ENCODE measurements around the gene ARAP1. TPM values are rescaled to one million over a fixed set of nuclear protein-coding genes. Genes with fewer than 3 reads are reported as not detected.

Gene ARAP1
- total RNA-seq, 2 donors from 2014 or later = 102 to 121 TPM

GRCh38 chr11:72693271-72693968, 58.8 kb downstream of the ARAP1 start:
- no peaks in the 10 kb centered on the region for H3K9me3 Mint-ChIP-seq
- peak overlapping the region in 1 of 2 donors; percentile 8 for H3K27ac Mint-ChIP-seq
- ATAC-seq (no peak), DNase-seq (ENCODE audit: low spot score in 2 of 2) (no peak)
- peaks cover 0 to 6% of the 10 kb centered on the region in 2 donors for H3K36me3 Mint-ChIP-seq

GRCh38 chr11:72692498-72693237, 59.5 kb downstream of the ARAP1 start:
- Mint-ChIP-seq H3K27ac (peak overlapping the region; percentile 47 to 50), H3K36me3 (peaks cover 0 to 6% of the 10 kb centered on the region in 2 donors), H3K9me3 (no peaks in the 10 kb centered on the region)
- ATAC-seq (no peak), DNase-seq (ENCODE audit: low spot score in 2 of 2) (no peak)

- H3K9me3 Mint-ChIP-seq = no peaks in the 10 kb centered on the region
- peak overlapping the region in 1 of 2 donors; percentile 62 for H3K27ac Mint-ChIP-seq
- DNase-seq (ENCODE audit: low spot score in 2 of 2) (no peak), ATAC-seq (no peak)
- peaks cover 0 to under 1% of the 10 kb centered on the region in 2 donors for H3K36me3 Mint-ChIP-seq
These were observed 62.0 kb downstream of the ARAP1 start for GRCh38 chr11:72690166-72690565.

- Mint-ChIP-seq H3K36me3 (no peaks in the 10 kb centered on the region), H3K9me3 (no peaks in the 10 kb centered on the region), H3K27ac (peak overlapping the region in 1 of 2 donors; percentile 72)
- DNase-seq (ENCODE audit: low spot score in 2 of 2) = no peak
- ATAC-seq = no peak
These were observed 63.3 kb downstream of the ARAP1 start for GRCh38 chr11:72688929-72689328.

GRCh38 chr11:72688486-72688885, 63.7 kb downstream of the ARAP1 start:
- ATAC-seq (no peak), DNase-seq (ENCODE audit: low spot score in 2 of 2) (no peak)
- Mint-ChIP-seq H3K27ac (peak overlapping the region; percentile 19 to 81), H3K36me3 (no peaks in the 10 kb centered on the region), H3K9me3 (no peaks in the 10 kb centered on the region)

GRCh38 chr11:72687326-72687725, 64.9 kb downstream of the ARAP1 start:
- H3K27ac Mint-ChIP-seq = peak overlapping the region; percentile 79 to 90
- DNase-seq (ENCODE audit: low spot score in 2 of 2) (no peak), ATAC-seq (no peak)
- H3K9me3 Mint-ChIP-seq = no peaks in the 10 kb centered on the region
- no peaks in the 10 kb centered on the region for H3K36me3 Mint-ChIP-seq

- no peak for DNase-seq (ENCODE audit: low spot score in 2 of 2)
- no peaks in the 10 kb centered on the region for H3K9me3 Mint-ChIP-seq
- H3K36me3 Mint-ChIP-seq = no peaks in the 10 kb centered on the region
- peak; percentile 14 to 19 for ATAC-seq
- H3K27ac Mint-ChIP-seq = peak overlapping the region; percentile 79 to 90
These were observed 65.5 kb downstream of the ARAP1 start for GRCh38 chr11:72686639-72687220.

GRCh38 chr11:72685560-72686480, 66.4 kb downstream of the ARAP1 start:
- DNase-seq (ENCODE audit: low spot score in 2 of 2) (peak in 1 of 2 donors; percentile 77), ATAC-seq (peak; percentile 63 to 85)
- Mint-ChIP-seq H3K36me3 (no peaks in the 10 kb centered on the region), H3K27ac (peak overlapping the region; percentile 79 to 90), H3K9me3 (no peaks in the 10 kb centered on the region)

GRCh38 chr11:72684236-72684912, 67.8 kb downstream of the ARAP1 start:
- Mint-ChIP-seq H3K9me3 (no peaks in the 10 kb centered on the region), H3K27ac (no peak overlapping the region), H3K36me3 (no peaks in the 10 kb centered on the region)
- ATAC-seq (peak; percentile 56 to 60), DNase-seq (ENCODE audit: low spot score in 2 of 2) (peak; percentile 65 to 68)

GRCh38 chr11:72683782-72684200, 68.4 kb downstream of the ARAP1 start:
- ATAC-seq (peak; percentile 45 to 46), DNase-seq (ENCODE audit: low spot score in 2 of 2) (peak; percentile 69 to 83)
- Mint-ChIP-seq H3K9me3 (no peaks in the 10 kb centered on the region), H3K36me3 (no peaks in the 10 kb centered on the region), H3K27ac (peak overlapping the region in 1 of 2 donors; percentile 9)

- H3K9me3 Mint-ChIP-seq = no peaks in the 10 kb centered on the region
- DNase-seq (ENCODE audit: low spot score in 2 of 2) = no peak
- no peaks in the 10 kb centered on the region for H3K36me3 Mint-ChIP-seq
- H3K27ac Mint-ChIP-seq = peak overlapping the region in 1 of 2 donors; percentile 9
- no peak for ATAC-seq
These were observed 69.4 kb downstream of the ARAP1 start for GRCh38 chr11:72682858-72683243.

GRCh38 chr11:72682238-72682857, 69.9 kb downstream of the ARAP1 start:
- ATAC-seq (no peak), DNase-seq (ENCODE audit: low spot score in 2 of 2) (no peak)
- Mint-ChIP-seq H3K36me3 (no peaks in the 10 kb centered on the region), H3K9me3 (no peaks in the 10 kb centered on the region), H3K27ac (peak overlapping the region in 1 of 2 donors; percentile 9)

GRCh38 chr11:72681226-72682153, 70.7 kb downstream of the ARAP1 start:
- Mint-ChIP-seq H3K36me3 (no peaks in the 10 kb centered on the region), H3K27ac (peak overlapping the region; percentile 20 to 79), H3K9me3 (no peaks in the 10 kb centered on the region)
- ATAC-seq (no peak), DNase-seq (ENCODE audit: low spot score in 2 of 2) (no peak)

- no peak for DNase-seq (ENCODE audit: low spot score in 2 of 2)
- ATAC-seq = no peak
- peak overlapping the region; percentile 20 to 79 for H3K27ac Mint-ChIP-seq
- H3K9me3 Mint-ChIP-seq = no peaks in the 10 kb centered on the region
- no peaks in the 10 kb centered on the region for H3K36me3 Mint-ChIP-seq
These were observed 71.5 kb downstream of the ARAP1 start for GRCh38 chr11:72680624-72681158.
